ENCODE data around the gene S100A2. TPM values are rescaled to one million over a fixed set of nuclear protein-coding genes. Genes with fewer than 3 reads are reported as not detected.

Gene S100A2
- total and polyA plus RNA-seq, 2 of the 13 experiments (the other 11 are each of a cell fraction or from before 2014, with no cell fraction given): 1.2 TPM

DNA sequence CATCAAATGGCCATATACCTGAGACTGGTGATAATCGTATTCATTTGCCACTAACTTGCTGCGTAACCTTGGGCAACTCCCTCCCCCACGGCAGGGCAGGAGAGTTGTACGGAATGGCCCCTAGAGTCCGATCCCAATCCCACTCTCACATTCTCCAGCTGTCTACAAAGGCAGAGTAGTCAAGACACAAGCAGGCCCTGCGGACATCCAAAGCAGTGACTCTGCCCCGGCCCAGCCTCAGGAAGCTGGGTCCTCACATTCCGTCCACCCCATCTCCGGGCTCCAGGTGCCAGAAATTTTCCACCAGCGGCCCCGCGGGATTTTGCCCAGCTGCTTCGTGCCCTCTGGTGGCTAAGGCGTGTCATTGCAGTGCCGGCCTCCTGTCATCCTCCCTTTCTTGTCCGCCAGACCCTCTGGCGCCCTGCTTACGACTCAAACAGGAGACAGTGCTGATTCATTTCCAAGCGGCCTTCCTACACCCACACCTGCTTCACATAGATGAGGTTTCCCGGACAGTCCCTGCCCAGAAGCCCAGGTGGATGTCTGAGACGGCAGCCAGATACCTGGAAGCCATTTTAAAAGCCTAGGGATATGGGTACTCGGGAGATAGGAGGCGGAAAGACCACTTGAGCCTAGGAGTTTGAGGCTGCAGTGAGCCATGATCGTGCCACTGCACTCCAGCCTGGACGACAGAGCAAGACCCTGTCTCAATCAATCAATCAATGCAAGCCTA is 2.9 kb upstream of the S100A2 start (continued):
- TF ChIP-seq, protein P1, sequence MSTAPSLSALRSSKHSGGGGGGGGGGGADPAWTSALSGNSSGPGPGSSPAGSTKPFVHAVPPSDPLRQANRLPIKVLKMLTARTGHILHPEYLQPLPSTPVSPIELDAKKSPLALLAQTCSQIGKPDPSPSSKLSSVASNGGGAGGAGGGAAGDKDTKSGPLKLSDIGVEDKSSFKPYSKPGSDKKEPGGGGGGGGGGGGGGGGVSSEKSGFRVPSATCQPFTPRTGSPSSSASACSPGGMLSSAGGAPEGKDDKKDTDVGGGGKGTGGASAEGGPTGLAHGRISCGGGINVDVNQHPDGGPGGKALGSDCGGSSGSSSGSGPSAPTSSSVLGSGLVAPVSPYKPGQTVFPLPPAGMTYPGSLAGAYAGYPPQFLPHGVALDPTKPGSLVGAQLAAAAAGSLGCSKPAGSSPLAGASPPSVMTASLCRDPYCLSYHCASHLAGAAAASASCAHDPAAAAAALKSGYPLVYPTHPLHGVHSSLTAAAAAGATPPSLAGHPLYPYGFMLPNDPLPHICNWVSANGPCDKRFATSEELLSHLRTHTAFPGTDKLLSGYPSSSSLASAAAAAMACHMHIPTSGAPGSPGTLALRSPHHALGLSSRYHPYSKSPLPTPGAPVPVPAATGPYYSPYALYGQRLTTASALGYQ (CRISPR knock-in tag; IDR thresholded peaks at IDR 0.05): no peak
- TF ChIP-seq ZNF12 (CRISPR knock-in tag; IDR thresholded peaks at IDR 0.05) (no peak), DMAP1 (CRISPR knock-in tag; IDR thresholded peaks at IDR 0.05) (no peak), SP1 (IDR thresholded peaks at IDR 0.05) (no peak), SP1 (CRISPR knock-in tag; IDR thresholded peaks at IDR 0.05) (0 out of 2 replicates have a peak, but pooled peaks have one; percentile 13), NR2F2 (IDR thresholded peaks at IDR 0.05; ENCODE audit: borderline replicate concordance, low read depth) (no peak), ZSCAN25 (CRISPR knock-in tag; IDR thresholded peaks at IDR 0.05) (no peak), MXI1 (IDR thresholded peaks at IDR 0.05; ENCODE audit: borderline replicate concordance, low read depth, low read length) (peak; percentile 38; the same call in 1 of the 3 replicates), ZFAT (CRISPR knock-in tag; conservative IDR thresholded peaks at IDR 0.05) (no peak), RFX5 (IDR thresholded peaks at IDR 0.05; ENCODE audit: low read depth, low read length) (no peak), SRF (IDR thresholded peaks at IDR 0.05; ENCODE audit: low read depth, low read length) (no peak), YEATS2 (CRISPR knock-in tag; IDR thresholded peaks at IDR 0.05; ENCODE audit: borderline replicate concordance) (no peak), ZNF292 (CRISPR knock-in tag; IDR thresholded peaks at IDR 0.05; ENCODE audit: borderline replicate concordance, low read depth) (no peak), MYPOP (CRISPR knock-in tag; IDR thresholded peaks at IDR 0.05) (0 out of 2 replicates have a peak, but pooled peaks have one; percentile 32), BHLHE40 (IDR thresholded peaks at IDR 0.05; ENCODE audit: low read length) (no peak), DNMT1 (CRISPR knock-in tag; IDR thresholded peaks at IDR 0.05) (no peak), BRF2 (CRISPR knock-in tag; IDR thresholded peaks at IDR 0.05) (no peak), CBX1 (IDR thresholded peaks at IDR 0.05; ENCODE audit: low read depth) (no peak)
- TF ChIP-seq, protein P2, sequence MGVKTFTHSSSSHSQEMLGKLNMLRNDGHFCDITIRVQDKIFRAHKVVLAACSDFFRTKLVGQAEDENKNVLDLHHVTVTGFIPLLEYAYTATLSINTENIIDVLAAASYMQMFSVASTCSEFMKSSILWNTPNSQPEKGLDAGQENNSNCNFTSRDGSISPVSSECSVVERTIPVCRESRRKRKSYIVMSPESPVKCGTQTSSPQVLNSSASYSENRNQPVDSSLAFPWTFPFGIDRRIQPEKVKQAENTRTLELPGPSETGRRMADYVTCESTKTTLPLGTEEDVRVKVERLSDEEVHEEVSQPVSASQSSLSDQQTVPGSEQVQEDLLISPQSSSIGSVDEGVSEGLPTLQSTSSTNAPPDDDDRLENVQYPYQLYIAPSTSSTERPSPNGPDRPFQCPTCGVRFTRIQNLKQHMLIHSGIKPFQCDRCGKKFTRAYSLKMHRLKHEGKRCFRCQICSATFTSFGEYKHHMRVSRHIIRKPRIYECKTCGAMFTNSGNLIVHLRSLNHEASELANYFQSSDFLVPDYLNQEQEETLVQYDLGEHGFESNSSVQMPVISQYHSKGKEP (CRISPR knock-in tag; IDR thresholded peaks at IDR 0.05): no peak
- TF ChIP-seq, protein P3, sequence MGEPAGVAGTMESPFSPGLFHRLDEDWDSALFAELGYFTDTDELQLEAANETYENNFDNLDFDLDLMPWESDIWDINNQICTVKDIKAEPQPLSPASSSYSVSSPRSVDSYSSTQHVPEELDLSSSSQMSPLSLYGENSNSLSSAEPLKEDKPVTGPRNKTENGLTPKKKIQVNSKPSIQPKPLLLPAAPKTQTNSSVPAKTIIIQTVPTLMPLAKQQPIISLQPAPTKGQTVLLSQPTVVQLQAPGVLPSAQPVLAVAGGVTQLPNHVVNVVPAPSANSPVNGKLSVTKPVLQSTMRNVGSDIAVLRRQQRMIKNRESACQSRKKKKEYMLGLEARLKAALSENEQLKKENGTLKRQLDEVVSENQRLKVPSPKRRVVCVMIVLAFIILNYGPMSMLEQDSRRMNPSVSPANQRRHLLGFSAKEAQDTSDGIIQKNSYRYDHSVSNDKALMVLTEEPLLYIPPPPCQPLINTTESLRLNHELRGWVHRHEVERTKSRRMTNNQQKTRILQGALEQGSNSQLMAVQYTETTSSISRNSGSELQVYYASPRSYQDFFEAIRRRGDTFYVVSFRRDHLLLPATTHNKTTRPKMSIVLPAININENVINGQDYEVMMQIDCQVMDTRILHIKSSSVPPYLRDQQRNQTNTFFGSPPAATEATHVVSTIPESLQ (CRISPR knock-in tag; conservative IDR thresholded peaks at IDR 0.05): no peak
- TF ChIP-seq, protein P4, sequence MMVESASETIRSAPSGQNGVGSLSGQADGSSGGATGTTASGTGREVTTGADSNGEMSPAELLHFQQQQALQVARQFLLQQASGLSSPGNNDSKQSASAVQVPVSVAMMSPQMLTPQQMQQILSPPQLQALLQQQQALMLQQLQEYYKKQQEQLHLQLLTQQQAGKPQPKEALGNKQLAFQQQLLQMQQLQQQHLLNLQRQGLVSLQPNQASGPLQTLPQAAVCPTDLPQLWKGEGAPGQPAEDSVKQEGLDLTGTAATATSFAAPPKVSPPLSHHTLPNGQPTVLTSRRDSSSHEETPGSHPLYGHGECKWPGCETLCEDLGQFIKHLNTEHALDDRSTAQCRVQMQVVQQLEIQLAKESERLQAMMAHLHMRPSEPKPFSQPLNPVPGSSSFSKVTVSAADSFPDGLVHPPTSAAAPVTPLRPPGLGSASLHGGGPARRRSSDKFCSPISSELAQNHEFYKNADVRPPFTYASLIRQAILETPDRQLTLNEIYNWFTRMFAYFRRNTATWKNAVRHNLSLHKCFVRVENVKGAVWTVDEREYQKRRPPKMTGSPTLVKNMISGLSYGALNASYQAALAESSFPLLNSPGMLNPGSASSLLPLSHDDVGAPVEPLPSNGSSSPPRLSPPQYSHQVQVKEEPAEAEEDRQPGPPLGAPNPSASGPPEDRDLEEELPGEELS (CRISPR knock-in tag; IDR thresholded peaks at IDR 0.05): 0 out of 2 replicates have a peak, but pooled peaks have one; percentile 20

Measured in HepG2 (cell line).